NCI-H1092 (cell line): Measurements from ENCODE around the gene MYO3B.
A peak's percentile ranks its signal among the peaks of the same experiment; 100 is the strongest.

Source experiments
- DNase-seq: peaks from one replicate; lab custom pipeline; 2025; lab: John Stamatoyannopoulos, UW

The MYO3B gene

GRCh38 chr2:170300993-170301392 is 123.0 kb downstream of the MYO3B start:
- no peak for DNase-seq

DNA sequence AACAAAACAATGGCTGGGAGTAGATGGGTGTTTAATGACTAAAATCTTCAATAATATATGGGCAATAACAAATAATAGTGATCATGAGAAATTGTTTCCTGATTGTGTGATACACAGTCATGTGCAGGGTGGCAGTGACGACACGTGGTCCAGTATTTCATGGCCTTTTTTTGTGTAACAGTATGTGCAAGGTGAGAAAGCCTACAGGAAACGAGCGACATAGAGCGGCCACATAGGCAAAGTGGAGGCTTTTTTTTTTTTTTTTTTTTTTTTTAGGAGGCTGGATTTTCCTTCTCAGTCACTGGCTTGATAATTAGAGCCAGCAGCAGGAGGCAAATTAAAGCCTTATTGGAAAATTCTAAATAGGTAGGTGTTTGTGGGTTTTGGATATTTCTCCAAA is 123.7 kb downstream of the MYO3B start:
- DNase-seq: no peak

DNA sequence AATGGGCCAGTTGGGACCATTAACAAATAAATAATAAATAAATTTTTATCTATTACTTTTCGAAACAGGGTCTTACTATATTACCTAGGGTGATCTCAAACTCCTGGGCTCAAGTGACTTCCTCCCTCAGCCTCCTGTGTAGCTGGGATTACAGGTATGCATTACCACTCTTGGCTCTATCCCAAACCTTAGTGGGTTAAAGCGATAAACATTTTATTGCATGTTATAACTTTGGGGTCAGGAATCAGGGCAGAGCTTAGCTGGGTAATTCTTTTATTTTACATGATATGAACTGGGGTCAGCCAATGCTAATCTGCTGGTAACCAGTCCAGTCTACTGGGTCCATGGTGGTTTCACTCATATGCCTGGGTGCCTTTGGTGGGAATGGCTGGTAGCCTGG is 127.8 kb downstream of the MYO3B start:
- DNase-seq: no peak

- DNase-seq: no peak
Observed at GRCh38 chr2:170306293-170306873, 128.4 kb downstream of the MYO3B start.

- no peak for DNase-seq
Observed at GRCh38 chr2:170307052-170307451, 129.1 kb downstream of the MYO3B start.

DNA sequence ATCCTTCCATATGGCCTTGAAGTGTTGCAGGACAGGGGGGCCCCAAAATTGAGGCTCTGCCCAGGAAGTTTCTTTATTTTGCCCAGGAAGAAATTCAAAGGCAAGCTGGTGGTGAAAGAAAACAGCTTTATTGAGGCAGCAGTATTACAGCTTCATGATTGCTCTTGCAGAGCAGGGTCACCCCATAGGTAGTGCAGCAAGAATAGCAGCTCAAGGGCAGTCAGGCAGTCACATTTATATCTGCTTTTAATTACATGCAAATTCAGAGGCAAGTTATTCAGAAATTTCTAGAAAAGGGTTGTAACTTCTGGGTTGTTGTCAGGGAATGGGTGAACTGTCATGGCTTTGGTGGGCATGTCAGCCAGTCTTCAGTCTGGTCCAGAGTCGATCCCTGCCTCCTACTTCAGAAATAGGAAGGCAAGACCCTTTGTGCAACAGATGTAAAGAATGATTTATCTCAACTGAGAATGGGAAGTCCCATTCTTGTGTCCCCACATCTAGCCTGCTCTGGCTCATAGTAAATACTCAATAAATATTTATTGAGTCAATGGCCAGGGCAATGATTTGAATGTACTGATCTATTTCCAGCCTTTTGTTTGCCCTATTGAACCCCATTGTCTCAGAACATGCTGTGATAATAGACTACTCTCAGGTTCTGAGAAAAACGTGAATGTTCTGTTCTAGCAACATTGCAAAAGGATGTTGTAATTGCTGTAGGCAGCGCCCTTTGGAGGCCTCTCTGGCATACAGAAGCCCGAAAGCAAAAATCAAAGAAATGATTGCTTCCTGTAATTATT is 129.8 kb downstream of the MYO3B start:
- DNase-seq: no peak

DNA sequence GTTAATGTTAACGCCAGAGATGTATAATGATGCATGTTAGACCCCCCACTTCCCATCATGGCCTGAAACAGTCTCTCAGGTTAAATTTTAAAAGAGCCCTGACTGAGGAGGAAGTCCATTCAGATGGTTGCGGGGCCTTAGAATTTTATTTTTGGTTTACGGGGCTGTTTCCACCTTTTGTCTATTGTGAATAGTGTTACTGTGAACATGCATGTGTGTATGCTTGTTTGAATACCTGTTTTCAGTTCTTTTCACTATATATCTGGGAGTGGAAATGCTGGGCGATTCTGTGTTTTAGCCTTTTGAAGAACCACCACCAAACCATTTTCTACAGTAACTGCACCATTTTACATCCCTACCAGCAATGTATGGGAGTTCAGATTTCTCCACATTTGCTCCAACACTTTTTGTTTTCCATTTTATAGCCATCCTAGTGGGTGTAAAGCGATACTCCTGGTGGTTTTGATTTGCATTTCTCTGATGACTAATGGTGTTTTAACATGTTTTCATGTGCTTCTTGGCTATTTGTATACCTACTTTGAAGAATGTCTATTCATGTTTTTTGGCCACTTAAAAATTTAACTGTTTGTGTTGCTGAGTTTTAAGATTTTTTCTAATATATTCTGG is 133.0 kb downstream of the MYO3B start:
- DNase-seq: no peak

- peak; percentile 65 for DNase-seq
Observed at GRCh38 chr2:170313347-170313991, 135.5 kb downstream of the MYO3B start.

- DNase-seq: peak; percentile 41
Observed at GRCh38 chr2:170313992-170314348, 136.0 kb downstream of the MYO3B start.

DNA sequence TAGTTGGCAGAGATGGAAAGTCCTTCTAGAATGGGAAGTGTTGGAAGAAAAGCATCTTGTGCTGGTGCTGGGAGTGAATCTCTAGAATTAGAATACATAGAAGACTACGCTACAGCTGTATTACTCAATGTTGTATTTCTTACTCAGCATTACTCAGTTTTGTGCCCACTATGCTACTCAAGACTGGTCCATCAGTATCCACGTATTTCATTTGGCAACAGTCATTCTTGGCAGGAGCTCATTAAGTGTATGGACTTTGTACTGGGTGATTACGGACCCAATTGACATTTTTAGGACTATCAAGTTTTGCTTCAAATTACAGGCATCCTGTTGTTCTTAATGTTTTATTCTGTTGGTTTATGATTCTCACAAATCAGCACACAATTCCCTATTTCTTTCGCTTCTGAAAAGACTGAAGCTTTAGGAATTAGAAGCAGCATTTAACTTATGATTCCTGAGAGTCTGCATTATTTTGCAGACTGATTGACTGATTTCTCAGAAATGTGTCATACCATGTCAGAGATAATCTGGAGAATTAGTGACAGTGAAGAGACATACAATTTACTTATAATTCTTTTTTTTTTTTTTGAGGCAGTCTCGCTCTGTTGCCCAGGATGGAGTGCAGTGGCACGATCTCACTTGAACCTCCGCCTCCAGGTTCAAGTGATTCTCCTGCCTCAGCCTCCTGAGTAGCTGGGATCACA is 136.9 kb downstream of the MYO3B start:
- no peak for DNase-seq

DNA sequence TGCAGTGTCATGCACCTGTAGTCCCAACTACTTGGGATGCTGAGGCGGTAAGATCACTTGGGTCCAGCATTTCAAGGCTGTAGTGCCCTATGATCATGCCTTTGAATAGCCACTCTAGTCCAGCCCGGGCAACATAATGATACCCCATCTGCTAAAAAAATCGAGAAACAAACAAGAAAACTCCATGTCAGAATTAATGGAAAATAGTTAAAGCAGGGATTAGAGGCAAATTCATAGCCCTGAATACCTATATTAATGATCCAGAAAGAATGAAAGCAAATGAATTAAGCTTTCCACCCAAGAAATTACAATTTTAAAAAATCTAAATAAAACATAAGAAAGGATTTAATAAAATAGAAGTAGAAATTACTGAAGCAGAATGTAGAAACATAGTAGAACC is 143.0 kb downstream of the MYO3B start:
- DNase-seq: no peak

DNA sequence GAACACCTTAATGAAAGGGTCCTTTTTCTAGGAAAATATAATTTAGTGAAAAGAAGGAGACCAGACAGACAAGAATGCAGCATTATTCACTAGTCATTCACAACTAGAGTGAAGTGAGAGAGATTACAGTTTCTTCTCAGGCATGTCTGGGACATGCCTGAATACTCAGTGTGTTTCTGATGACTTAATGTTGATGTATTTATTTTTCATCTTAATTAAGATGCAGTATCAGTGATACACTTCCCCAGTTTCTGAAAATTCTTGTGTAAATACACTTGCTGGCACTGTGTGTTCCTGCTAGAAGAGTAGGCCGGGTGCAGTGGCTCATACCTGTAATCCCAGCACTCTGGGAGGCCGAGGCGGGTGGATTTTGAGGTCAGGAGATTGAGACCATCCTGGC is 143.6 kb downstream of the MYO3B start:
- DNase-seq: no peak

- DNase-seq: no peak
Observed at GRCh38 chr2:170322140-170322766, 144.3 kb downstream of the MYO3B start.

DNA sequence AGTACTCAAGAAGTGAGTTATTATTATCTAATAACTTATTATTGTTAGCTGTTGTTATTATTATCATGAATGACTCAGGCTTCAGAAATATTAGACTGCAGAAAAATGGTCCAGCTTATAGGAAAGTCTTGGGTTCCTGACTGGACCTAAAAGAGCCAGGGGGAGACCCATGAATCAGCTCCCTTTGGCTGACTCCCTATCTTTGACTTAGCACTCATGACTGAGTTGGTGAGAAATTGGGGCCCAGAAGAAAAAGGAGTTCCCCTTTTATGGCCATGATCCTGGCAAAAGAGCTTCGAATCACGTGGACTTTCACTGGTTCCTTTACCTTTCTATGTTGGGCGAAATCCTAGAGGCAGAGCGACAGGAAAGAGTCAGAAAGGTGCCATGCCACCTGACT is 145.8 kb downstream of the MYO3B start:
- DNase-seq: no peak

GRCh38 chr2:170324640-170325046 is 146.7 kb downstream of the MYO3B start:
- peak; percentile 61 for DNase-seq

GRCh38 chr2:170330881-170331280 is 152.9 kb downstream of the MYO3B start:
- no peak for DNase-seq

DNA sequence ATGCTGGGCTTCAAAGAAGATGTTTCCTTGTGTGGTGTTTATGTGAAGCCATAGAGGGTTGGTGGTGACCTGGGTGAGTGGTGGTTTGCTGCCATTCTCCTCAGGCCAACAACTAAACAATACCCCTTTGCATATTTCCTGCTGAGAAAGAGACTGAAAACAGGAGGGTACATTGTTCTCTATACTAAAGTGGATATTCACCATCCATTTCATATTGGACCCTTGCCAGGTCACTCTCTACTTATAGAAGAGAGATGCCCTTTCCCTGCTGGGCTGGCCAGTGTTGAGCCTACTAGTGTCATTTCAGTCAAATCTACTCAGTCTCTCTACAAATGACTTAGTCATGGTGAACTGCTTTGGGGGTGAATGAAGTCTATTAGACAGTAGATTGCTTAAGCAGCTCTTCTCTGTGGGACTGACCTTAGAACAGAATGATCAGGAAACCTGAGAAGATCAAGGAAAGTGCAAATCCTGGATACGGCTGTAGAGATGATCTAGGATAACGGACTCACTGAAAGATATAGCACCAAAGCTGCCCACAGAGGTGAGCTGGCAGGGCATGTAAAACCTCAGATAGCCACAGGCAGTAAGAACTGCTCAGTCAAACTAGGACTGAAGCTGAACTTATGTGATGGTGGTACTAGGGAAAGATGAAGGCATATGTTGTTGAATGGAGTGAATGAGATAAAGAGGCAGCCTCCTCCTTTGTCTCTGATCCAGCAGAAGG is 154.9 kb downstream of the MYO3B start:
- DNase-seq: peak; percentile 49

DNA sequence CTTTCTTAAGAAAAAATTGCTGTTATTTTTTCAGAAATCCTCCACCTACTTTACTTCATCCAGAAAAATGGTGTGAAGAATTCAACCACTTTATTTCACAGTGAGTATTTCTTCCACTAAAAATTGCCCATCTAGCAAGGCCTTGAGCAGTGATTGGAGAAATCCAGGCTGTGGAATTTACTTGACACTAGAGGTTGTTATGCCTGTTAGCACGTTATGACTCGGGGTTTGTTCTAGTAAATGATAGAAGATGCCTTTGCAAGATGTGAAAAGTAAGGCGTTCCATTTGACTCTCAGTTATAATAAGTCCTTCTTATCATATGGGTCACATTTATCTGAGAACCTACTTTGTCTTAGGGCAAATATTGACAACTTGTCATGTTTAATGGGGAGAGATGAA is 157.4 kb downstream of the MYO3B start:
- no peak for DNase-seq

- DNase-seq: no peak
Observed at GRCh38 chr2:170336408-170336807, 158.5 kb downstream of the MYO3B start.

DNA sequence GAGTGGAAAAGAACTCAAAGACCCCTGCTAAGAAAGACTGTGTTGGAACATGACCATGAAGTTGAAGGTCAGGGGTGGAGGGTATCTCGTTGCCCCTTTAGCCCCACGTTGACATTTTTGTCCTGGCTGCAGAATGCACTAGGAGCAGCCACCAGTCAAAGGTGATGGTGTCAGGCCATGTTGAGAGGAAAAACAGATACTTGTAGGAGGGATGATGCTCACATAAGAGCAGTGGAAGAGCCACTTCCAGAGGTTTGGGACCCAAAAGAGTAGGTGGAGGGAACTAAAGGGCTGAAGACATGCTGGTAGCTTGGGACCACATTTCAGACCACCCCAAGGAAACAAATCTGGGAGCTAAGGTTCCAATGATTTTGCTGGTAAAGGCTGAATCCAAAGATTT is 159.0 kb downstream of the MYO3B start:
- DNase-seq: no peak

GRCh38 chr2:170339322-170339721 is 161.4 kb downstream of the MYO3B start:
- no peak for DNase-seq
